Colonic mucosa (tissue), 4 donors: ENCODE measurements around the gene ARMC12. TPM values are rescaled to one million over a fixed set of nuclear protein-coding genes. Genes with fewer than 3 reads are reported as not detected.

ENCODE experiments used
- DNase-seq: peaks from one replicate; pipeline ENCODE4 v3.0.0-alpha.2; 2020
- H3K27ac ChIP-seq: fragments of 200-600 bp; one replicate; pipeline ENCODE4 v1.8.0; 2021
- H3K27me3 ChIP-seq: fragments of 200-600 bp; one replicate; pipeline ENCODE4 v1.8.0; 2021
- H3K36me3 ChIP-seq: fragments of 200-600 bp; one replicate; pipeline ENCODE4 v1.8.0; 2021
- H3K4me1 ChIP-seq: fragments of 200-600 bp; one replicate; pipeline ENCODE4 v1.8.0; 2021; ENCODE audit warnings: mild to moderate bottlenecking
- H3K4me3 ChIP-seq: fragments of 200-600 bp; one replicate; pipeline ENCODE4 v1.8.0; 2021
- H3K9ac ChIP-seq, 2 donors: one replicate each; pipeline ENCODE4 v1.7.0; 2013; ENCODE audit warnings: control low read depth in 2 of 2, low read depth in 2 of 2, low read length in 2 of 2
- H3K9me3 ChIP-seq: fragments of 200-600 bp; one replicate; pipeline ENCODE4 v1.8.0; 2021
- intact Hi-C: fragments of 100-400 bp; cut with DNase I; formaldehyde crosslinking; loops from one replicate; pipeline ENCODE4 v1.14.1; 2022
- total RNA-seq, 2 donors: library from RNA; stranded (reverse); fragmentation: NEBNext Ultra II Directional in 1 of 2; extraction: Animal tissue kit (Norgen Biotek cat#: 25700) in 1 of 2; gene quantifications; one replicate each; pipeline ENCODE4 v1.2.1, GENCODE V29; 2021
- TF ChIP-seq, protein P1 (sequence below): fragments of 200-600 bp; IDR thresholded peaks from one replicate; pipeline ENCODE4 v1.8.0; 2022; ENCODE audit warnings: antibody characterized with exemption, mild to moderate bottlenecking
- donor health status: healthy.
- donor health status: DM: no; HTN: no; CAD: no.
- donor health status: DM: no; HTN: no; CAD: no.

The ARMC12 gene
- total RNA-seq, 2 donors from 2014 or later: 0.30 TPM; not detected in 1

DNA sequence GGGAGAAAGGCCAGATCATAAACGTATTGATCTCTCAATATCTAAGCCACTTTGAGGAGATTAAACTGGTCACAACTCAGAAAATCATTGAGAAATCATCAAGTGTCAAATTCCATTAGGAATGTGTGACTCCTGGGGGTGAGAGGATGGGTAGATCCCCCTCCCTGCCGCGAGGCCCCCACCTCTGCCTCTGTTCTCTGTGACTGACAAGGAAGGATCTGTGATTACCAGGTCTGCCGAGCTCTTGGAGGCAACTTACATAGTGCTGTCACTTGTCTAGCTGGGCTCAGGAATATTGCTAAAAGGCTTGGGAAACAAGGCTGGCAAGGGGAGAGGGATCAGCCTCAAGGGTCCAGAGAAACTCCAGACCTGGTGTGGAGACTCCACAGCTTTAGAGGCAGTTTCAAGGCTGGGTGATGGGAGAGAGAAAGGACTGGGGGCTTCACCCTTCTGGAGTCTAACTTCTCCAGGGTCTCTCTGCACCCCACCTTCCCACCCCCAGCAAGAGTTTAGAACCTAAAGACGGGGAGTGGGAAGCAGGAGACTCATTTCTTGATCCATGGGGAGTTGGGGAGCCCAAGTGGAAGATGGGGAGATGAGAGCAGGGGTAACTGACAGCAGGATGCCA lies 11.6 kb upstream of the ARMC12 start:
- no peaks in the 10 kb centered on the region for H3K9me3 ChIP-seq
- H3K27me3 ChIP-seq: no peaks in the 10 kb centered on the region
- H3K4me3 ChIP-seq: no peak overlapping the region
- intact Hi-C loops: no loop called here
- H3K9ac ChIP-seq: peak overlapping the region; percentile 52 to 85
- no peaks in the 10 kb centered on the region for H3K36me3 ChIP-seq
- DNase-seq: no peak
- TF ChIP-seq, protein P1, sequence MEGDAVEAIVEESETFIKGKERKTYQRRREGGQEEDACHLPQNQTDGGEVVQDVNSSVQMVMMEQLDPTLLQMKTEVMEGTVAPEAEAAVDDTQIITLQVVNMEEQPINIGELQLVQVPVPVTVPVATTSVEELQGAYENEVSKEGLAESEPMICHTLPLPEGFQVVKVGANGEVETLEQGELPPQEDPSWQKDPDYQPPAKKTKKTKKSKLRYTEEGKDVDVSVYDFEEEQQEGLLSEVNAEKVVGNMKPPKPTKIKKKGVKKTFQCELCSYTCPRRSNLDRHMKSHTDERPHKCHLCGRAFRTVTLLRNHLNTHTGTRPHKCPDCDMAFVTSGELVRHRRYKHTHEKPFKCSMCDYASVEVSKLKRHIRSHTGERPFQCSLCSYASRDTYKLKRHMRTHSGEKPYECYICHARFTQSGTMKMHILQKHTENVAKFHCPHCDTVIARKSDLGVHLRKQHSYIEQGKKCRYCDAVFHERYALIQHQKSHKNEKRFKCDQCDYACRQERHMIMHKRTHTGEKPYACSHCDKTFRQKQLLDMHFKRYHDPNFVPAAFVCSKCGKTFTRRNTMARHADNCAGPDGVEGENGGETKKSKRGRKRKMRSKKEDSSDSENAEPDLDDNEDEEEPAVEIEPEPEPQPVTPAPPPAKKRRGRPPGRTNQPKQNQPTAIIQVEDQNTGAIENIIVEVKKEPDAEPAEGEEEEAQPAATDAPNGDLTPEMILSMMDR: no peak
- peak overlapping the region; percentile 97 for H3K27ac ChIP-seq
- H3K4me1 ChIP-seq: peaks cover 49% of the 10 kb centered on the region

DNA sequence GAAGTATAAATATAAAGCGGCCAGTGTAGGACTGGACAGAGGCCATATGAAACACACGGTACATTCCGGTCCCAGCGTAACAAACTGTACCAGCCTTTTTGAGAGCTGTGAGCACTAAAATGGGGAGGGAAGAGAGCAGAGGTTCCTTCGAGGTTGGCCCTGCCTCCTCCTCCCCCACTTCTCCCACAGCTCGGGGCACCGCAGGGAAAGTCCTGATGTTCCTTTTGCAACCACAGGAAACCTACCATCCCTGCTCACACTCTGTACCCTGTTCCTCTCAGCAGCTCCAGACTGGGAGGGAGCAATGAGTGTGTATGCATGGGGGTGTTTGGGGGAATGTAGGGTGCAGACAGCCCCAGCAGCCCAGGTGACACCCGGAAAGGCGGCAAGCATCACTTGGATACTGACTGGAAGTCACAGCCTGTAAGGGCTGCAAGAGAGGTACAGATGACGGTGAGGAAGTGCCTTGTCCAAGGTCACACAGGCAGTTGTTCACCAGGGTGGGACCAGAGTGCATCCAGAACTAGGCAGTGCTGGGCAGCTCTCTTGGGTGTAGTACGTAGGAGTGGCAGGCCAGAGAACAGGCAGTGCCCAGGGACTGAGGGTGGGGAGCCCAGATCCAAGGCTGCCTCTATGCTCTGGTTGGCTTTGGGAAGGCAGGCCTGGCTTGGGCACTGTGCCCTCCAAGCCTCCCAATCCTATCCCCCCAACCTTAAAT lies 11.0 kb upstream of the ARMC12 start:
- H3K4me3 ChIP-seq: no peak overlapping the region
- H3K4me1 ChIP-seq: peaks cover 49% of the 10 kb centered on the region
- TF ChIP-seq, protein P1: no peak
- H3K27me3 ChIP-seq: no peaks in the 10 kb centered on the region
- no peaks in the 10 kb centered on the region for H3K9me3 ChIP-seq
- DNase-seq: peak; percentile 92
- H3K36me3 ChIP-seq: no peaks in the 10 kb centered on the region
- H3K9ac ChIP-seq: peak overlapping the region; percentile 52 to 85
- intact Hi-C loops: no loop called here
- peak overlapping the region; percentile 97 for H3K27ac ChIP-seq

GRCh38 chr6:35727231-35727934 lies 9.4 kb upstream of the ARMC12 start:
- intact Hi-C loops: no loop called here
- H3K4me3 ChIP-seq: peak overlapping the region; percentile 41
- TF ChIP-seq, protein P1: no peak

DNA sequence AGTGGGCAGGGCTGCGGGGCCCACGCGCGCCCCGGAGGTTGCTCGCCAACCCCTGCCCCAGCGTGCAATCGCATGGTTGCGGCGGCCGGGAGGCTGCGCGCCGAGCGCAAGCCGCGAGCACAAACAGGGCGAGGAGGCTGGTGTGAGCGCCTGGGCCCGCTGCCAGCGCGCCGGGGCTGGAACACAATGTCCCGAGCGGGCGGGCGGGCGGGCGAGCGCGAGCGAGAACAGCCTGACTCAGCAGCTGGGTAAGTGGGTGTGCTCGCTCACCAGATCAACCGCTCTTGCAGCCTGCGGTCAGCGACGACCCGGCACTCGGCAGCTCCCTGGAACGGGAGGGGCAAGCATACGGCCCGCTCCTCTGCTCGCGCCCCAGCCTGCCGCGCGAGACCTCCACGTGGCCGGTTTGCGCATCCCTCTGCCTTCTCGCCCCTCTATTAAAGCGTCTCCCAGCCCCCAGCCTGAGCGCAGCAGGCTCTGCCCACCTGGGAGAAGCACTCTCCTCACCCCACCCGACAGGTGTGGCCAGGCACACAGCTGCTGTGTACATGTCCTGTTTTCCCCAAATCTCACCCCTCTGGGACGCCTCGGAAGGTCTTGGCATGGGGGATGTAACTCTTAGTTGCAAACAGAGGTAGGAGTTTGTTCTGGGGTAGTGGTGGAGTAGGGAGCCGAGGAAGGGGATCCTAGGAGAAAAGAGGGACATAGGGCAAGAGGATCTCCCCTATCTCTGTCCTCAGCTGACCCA lies 8.7 kb upstream of the ARMC12 start:
- H3K4me1 ChIP-seq: peaks cover 51% of the 10 kb centered on the region
- TF ChIP-seq, protein P1: no peak
- H3K9ac ChIP-seq: peak overlapping the region; percentile 91 to 97
- peak; percentile 89 for DNase-seq
- H3K9me3 ChIP-seq: no peaks in the 10 kb centered on the region
- intact Hi-C loops: no loop called here
- H3K27ac ChIP-seq: peak overlapping the region; percentile 97
- peak overlapping the region; percentile 41 for H3K4me3 ChIP-seq
- no peaks in the 10 kb centered on the region for H3K36me3 ChIP-seq
- no peaks in the 10 kb centered on the region for H3K27me3 ChIP-seq

More at GRCh38 chr6:35727231-35727934, 9.4 kb upstream of the ARMC12 start:
- no peaks in the 10 kb centered on the region for H3K27me3 ChIP-seq
- H3K4me1 ChIP-seq: peaks cover 49% of the 10 kb centered on the region
- H3K27ac ChIP-seq: peak overlapping the region; percentile 97
- H3K9me3 ChIP-seq: no peaks in the 10 kb centered on the region
- H3K36me3 ChIP-seq: no peaks in the 10 kb centered on the region
- peak overlapping the region; percentile 85 to 97 for H3K9ac ChIP-seq
- DNase-seq: peak; percentile 90
